GM18507 (cell line): Measurements from ENCODE around the gene PAMR1.

Experiments used
- DNase-seq: peaks from one replicate; pipeline ENCODE4 v3.0.0; 2011; ENCODE audit warnings: low read depth; ENCODE audit not compliant: insufficient read length; ENCODE audit errors: extremely low spot score
- FAIRE-seq: peaks from 2 replicates; lab custom pipeline; 2011; peaks lifted over from hg19 to GRCh38; lab: Jason Lieb, UNC

Gene PAMR1

DNA sequence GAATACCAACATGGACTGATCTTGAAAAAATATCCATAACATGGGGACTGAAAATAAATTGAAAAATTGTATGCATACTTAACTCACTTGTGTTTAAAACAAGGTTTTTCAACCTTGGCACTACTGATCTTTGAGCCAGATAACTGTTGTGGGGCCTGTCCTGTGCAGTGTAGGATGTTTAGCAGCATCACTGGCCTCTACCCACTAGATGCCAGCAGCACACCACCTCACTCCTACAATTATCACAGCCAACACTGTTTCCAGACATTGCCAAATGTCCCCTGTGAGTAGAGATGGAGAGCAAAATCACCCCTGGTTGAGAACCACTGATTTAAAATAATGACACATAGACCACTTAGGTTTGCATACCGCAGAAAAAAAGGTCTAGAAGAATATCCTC, 61.1 kb downstream of the PAMR1 start:
- DNase-seq (no peak), FAIRE-seq (no peak)

DNA sequence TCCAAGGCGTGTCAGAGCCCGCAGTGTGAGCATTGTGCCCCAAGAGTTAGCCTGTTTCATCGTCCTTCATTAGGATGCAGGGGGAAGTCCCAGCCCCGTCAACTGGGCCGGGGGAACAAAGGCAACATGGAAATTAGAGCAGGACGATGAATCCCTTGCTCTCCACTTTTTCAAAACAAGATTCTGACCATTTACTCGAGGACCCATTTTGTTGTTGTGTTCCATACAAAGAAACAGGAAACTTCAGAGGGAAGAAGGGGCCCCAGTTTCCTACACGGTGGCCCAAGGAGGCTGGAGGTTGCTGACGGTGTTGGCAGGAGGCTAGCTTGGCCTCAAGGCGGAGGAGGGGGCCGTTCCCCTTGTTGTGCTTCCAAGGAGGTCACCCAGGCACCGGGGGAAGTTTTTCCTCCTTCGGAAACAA, 62.1 kb downstream of the PAMR1 start:
- FAIRE-seq (no peak), DNase-seq (no peak)

DNA sequence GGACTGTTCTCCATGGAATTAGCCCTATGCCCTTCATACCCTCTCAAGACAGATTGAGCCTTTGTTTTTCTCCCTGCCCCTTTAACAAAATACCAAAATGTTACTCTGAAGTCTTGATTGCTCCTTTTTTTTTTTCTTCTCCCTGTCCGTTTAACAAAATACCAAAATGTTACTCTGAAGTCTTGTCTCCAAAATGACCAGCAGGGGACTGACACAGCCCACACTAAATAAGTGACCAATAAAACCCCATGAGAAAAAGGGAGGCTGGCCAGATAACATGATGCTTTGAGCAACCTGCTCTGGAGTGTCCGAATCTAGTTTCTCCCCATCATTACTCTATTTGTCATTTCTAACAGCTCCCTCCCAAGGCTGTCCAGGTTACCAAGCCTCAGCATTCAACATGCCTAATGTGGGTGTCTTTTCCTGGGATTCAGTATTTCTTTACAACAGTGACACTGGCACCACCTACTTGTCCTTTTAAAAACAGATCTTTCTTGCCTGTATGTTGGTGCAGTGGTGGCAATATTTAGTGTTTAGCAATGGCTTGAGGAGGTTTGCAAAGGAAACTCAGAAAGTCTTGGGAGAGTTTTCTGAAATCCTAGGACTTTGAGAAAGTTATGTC, 63.4 kb downstream of the PAMR1 start:
- DNase-seq: no peak
- no peak for FAIRE-seq

DNA sequence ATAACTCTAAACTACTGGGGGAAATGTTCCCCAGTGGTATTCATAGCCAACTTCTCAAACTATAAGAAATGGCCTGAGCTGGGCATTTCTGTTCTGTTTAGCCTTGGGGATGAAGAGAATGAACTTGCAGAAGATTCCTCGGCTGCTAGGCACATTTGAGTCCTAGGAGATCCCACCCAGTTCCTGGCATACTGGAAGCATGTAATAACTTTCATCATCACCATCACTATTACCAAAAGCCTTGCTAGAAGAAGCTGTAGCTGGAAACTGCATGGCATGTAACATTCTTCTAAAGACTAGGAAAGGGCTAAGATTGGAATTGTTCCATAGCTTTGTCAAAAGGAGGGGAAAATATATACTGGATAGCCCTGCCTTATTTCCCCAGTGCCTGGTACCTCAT, 65.9 kb downstream of the PAMR1 start:
- no peak for DNase-seq
- no peak for FAIRE-seq

DNA sequence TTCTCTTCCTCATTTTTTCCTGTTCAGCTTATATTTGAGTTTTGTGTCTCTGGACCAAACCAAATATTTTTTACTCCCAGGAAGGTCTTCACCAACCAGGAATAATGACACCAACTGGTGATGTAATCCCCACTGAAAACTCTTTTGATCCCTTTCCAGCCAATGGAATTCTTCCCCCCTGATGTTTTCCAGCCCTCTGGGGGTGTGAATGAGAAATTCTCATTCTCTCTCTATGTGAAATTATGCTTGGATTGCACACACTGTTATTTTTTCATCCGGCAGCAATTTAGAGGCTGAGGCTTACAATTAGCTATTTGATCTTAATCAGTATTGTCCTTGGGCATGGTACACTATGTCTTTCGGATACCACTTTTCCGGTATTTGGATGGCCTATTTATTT, 66.6 kb downstream of the PAMR1 start:
- no peak for FAIRE-seq
- DNase-seq: no peak

DNA sequence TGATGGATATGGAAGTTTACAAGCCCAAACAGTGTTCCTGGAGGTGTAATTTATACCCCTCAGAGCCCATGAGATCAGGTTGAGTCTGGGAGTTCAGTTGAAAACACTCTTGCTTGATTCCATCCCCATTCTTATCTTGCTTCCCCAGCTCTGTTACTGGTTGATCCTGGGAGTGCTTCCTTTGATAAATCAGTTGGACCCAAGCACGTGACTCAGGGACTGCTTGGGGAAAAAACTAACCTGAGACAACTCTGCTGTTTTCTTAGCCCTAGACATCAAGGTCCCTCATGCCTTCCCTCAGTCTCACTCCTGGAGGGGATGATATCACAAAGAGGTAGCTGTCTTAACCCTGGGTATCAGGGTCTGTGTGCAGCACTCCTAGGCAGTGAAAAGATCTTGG, 71.1 kb downstream of the PAMR1 start:
- DNase-seq (no peak), FAIRE-seq (no peak)

DNA sequence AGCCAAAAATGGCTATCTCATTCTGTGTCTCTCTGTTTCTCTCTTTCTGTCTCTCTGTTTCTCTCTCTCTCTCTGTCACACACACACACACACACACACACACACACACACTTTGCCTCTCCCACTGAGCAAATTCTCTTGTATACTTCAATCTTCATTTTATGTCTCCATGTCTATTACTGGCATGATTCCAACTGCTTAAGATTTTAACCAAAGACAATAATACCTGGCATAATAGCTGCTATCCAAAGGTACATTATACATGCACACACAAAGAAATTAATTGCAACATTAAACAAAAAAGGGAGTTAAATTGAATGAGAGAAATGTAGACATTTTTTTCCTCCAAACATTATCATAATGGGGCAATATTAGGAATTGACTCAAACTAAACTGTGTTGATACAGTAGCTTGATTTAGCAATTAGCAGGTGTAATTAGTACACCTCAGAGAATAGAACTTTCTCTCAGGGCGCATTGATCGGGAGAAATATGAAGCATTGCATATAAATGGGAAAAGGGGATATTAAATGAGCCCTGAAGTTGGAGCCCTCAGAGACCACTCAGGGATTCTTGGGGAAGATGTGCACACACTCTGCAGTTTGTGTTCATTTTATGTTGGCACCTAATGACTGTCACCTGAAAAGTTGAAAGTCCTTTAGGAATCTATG, 88.7 kb downstream of the PAMR1 start:
- no peak for DNase-seq
- no peak for FAIRE-seq

DNA sequence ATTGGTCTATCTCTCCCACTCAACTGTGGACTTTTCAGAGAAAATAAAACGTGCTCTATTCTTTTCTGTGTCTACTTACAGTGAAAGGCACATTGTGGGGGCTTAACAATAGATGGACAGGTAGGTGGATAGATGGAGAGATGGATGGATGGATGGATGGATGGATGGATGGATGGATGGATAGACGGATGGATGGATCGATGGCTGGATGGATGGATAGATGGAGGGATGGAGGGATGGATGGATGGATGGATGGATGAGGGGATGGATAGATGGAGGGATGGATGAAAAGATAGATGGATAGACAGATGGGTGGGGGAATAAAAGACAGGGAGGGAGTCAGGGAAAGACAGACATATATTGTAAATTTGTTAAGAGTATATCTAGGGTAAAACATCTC, 91.8 kb downstream of the PAMR1 start:
- FAIRE-seq: no peak
- no peak for DNase-seq

DNA sequence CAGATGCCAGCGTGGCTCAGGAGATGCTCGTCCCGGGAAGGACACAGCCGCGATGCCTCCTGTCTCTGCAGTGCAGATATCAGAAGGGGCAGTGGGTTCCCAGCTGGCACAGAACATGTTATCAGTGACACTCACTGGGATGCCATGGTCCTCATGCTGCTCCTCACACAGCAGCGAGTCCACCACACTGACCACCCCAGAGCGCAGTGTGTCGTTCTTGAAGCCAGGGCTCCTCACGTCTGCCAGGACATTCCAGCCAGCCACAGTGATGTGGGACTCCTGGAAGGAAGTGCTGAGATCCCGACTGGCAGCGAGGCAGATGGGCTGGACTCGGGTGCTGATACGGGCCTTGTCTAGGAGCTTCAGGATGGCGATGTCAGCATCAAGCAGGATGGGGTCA, 93.0 kb downstream of the PAMR1 start:
- DNase-seq: no peak
- FAIRE-seq: no peak

DNA sequence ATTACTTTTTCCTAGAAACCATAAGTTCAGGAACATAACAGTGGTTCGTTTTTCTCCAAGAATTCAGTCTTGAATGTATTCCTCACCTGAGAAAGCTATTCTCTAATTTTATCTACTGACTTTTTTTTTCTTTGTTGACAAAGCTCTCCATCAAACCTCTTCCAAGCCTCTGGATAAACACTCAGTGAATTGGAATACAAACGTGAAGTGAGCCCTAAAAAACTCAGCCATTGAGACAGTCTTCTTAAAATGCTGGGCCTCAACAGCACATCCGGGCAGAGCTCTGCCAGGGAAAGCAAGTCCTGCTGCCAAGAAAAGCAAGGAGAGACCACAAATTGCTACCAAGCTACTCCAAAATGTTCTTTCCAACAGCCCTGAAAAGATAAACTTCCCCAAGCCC, 98.3 kb downstream of the PAMR1 start:
- FAIRE-seq (no peak), DNase-seq (no peak)

DNA sequence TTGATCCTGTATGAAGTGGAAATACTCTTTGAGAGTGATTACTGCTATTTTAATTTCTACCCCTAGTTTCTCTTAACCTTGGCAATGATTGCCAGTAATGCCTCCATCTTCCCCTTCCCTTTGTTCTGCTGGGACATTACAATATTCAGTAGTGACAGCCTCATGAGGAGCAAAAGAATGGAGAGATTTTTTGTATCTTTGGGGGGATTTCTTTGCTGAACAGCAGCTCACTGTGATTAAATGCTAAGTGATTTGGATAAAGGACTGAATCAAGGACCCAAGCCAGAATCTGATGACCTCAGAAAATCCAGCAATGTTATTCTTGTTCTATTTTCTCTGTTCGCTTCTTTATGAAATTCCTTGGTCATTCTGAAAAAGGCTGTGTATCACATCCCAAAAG, 99.1 kb downstream of the PAMR1 start:
- no peak for FAIRE-seq
- no peak for DNase-seq

DNA sequence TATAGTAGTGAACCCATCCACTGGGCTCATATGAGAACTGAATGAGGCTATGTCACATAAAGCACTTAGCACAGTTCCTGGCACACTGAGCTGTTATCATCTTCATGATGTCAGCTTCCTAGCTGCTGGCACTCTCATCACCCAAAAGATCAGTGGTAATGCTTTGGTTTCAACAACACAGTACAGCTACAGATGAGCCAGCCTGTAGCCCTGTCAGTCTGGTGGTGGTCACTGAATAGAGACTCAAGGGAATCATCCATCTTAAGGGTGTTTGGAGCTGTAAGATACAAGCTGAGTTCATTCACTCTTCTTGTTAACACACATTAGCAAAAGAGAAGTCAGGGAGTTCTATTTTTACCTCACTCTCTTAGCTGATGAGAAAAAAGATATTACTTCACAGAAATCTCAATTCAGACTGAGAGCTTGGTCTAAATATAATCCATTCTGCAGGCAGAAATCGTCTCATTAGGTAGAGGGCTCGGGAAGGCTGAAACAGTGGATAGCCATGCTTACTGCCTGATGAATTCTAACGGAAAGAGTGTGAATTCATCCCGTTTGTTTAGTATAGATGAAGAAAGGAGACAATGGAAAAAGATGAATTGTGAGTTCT, 99.7 kb downstream of the PAMR1 start:
- FAIRE-seq (no peak), DNase-seq (no peak)

DNA sequence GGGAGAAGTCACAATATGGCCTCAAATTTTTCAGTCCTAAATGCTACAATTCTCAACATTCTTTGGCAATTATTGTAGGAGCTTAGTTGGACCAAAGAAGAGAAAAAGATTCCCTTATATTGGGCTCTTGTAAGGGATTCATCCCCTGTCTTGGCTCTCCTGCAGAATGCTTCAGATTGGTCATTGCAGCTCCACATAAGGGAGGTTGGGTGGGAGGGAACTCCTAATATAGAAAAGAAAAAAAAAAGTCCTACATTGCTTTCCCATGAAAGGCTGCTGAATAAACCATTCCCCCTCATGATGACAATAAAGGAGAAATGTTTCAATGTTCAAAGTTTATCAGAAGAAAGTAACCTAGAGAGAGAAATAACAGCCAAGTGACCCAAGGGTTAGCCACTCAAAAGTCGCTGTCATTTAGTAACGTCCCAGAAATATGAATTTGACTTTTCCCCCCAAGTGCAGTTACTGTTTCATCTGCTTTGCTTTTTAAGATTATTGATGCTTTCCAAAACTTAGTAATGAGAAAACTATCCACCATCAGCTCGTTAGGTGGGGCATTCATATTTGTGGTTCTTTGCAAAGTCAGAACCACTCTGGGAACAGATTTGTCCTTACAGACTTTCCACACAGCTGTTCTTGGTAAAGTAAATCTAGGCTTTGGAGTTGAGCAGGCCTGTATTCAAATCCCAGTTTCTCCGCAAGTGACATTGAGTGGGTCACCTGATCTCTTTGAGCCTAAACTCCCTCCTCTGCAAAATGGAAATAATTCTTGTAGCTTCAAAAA, 101.1 kb downstream of the PAMR1 start:
- FAIRE-seq (no peak), DNase-seq (no peak)

DNA sequence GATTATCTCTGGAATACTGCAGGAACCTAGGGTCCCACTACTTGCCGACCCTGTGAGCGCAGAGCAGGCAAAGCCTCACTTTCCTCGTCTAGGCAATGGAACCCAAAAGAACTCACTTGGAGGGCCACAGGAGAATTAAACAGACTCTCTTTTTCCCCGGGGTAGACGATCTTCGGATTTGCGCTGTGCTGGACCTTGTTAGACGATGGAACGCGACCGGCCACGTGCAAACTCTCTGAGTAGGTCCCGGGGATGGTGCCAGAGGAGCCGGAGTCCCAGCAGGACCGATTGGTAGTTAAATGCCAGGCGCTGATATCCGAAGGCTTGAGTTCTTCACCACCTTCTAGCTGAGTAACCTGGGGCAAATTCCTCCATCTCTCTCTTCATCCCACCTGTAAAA, 105.0 kb downstream of the PAMR1 start:
- DNase-seq: no peak
- no peak for FAIRE-seq

DNA sequence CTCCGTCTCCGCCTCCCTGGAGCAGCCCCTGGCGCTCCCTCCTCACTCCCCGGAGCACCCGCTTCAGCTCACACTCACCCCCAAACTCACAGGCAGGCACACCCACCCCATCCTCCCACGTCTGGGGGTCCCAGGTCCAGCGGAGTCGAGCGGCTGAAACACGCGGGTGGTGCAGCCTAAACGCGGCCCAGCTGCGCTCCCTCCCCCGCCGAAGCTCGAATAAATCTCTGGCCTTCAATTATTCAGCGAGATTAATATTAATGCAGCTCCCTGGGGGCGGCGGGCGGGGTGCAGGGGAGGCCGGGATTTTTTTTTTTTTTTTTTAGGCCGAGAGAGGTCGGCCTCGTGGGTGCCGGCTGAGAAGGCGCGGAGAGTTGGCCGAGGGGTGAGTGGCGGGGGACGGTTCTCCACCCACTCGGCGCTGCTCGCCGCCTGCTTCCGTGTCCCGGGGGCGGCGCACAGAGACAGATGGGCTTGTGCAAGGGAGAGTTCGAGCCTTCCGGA, 105.5 kb downstream of the PAMR1 start:
- no peak for DNase-seq
- no peak for FAIRE-seq

DNA sequence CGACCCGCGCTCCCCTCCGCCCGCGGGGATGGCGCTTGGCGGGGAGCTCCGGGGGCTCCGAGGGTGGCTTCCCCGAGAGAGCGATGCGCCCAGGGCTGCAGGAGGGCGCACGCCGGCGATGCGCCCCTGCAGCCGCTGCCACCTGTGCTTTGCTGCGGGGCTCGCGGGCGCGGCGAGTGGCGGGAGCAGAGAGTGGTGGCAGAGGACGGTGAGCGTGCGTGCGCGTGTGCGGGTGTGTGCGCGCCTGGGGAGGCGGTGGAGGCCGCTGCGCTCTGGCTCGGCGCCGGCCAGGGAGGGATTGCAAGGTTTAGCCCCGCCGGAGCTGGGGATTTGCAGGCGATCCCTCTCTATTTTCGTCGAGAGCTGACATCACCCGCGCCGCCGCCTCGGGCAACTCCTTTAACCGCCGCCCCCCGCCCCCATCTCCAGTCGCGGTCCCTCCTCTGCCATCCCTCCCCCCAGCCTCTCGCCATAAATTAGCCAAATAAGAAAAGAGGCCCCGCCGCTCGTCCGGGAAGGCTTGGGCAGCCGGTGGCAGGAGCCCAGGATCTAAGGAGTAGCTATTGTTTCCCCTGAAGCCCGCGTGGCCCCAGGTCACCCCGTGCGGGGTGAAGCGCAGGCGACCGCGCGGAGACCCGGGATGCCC, 106.1 kb downstream of the PAMR1 start, which contains the start of gene SLC1A2:
TSS of gene SLC1A2 (minus strand) at position 375 of the 646 bp plus-strand sequence. CDS start 592 bp downstream, outside the sequence.
- DNase-seq (no peak), FAIRE-seq (no peak)

DNA sequence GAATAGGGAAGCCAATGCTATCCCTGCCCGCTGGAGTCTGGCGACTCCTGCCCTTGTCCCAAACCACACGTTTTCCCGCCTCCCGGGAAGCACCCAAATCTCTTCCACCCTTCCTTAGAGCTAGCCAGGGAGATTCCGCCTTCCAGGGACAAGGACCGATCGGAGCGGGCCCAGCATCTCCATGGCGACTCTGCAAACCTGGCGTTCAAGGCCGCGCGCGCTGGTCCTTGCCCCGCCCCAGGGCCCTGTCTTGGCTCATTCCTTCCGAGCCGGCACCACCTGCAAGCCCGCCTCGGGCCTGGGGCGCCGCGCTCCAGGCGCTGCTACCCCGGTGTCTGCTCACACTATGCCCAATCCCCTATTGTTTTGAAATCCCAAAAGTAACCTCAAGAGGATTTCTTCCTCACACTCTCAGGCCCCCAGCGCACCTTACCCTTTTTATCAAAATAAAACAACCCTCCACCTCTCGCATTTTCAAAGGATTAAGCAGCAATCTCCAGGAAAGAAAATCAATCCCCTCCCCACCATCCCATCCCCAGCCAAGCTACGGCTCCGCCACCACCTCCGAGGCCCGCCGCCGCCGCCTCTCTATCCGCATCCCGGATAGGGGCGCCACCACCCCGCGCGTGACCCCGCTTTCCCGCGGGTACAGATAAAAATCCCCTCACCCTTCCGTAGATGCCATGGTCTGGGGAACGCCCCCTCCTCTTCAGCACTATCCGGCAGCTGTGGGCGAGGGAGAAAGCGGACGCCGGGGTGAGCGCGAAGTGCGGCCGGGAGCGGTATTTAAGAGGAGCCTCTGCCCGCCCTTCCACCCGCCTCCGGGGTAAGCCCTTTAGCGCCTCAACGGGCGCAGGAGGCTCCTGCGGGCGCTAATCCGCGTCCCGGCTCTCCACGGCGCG, 106.9 kb downstream of the PAMR1 start:
- DNase-seq: no peak
- no peak for FAIRE-seq

DNA sequence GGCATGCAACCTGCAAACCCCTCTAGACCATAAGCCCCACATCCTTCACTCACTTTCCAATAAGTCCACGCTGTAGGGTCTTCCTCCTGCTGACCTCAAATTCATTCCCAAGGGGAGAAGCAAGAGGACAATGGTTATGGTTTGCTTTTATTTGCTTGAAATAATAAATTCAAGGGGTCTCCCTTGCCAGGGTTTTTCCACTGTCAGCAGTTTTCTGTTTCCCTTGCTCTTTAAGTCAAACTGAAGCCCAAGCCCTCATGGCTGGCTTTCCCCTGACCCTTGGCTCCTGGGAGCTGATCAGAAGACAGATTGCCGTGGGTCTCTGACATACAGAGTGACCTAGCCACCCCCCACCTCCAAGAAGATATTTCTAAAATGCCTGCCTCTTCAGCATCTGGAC, 109.9 kb downstream of the PAMR1 start:
- DNase-seq: no peak
- FAIRE-seq: no peak

DNA sequence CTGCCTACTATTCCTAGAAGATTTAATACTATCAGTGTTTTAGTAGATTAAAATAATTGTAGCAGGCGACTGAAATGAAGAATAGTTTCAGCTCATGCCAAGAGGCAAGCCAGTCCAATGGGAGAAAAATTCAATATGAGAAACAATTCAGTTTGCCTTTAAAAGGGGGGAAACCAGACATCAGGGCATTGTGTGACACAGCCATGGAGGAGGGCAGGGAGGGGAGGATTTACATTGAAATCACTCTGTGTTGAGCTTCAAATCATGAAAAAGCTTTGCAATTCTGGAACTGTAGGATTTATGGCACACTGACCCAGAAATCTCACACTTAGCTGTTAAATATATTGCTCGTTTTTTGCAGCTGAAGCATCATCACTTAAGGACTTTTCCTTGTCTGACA, 110.6 kb downstream of the PAMR1 start:
- FAIRE-seq (no peak), DNase-seq (no peak)
